Suprapubic skin (tissue), 4 donors: ENCODE results near the gene PIEZO1. TPM values are rescaled to one million over a fixed set of nuclear protein-coding genes. Genes with fewer than 3 reads are reported as not detected.
"Not testable (repeated sequence)": the region's sequence is repeated elsewhere in the genome, so short reads cannot be mapped to it uniquely, and the experiment has no call there.

Source experiments
- DNase-seq, 2 donors: peaks; one replicate each; pipeline ENCODE4 v3.0.0-alpha.2; 2019; ENCODE audit warnings: low spot score in 2 of 2
- H3K27ac ChIP-seq: fragments of 200-600 bp; sonication (generic); one replicate; pipeline ENCODE4 v1.5.1; 2019
- H3K27me3 ChIP-seq: fragments of 200-600 bp; sonication (generic); one replicate; pipeline ENCODE4 v1.5.1; 2019
- H3K36me3 ChIP-seq: fragments of 200-600 bp; sonication (generic); one replicate; pipeline ENCODE4 v1.5.1; 2019
- H3K4me1 ChIP-seq: fragments of 200-600 bp; sonication (generic); one replicate; pipeline ENCODE4 v1.5.1; 2019
- H3K4me3 ChIP-seq: fragments of 200-600 bp; sonication (generic); one replicate; pipeline ENCODE4 v1.5.1; 2019; ENCODE audit warnings: mild to moderate bottlenecking
- H3K9me3 ChIP-seq: fragments of 200-600 bp; sonication (generic); one replicate; pipeline ENCODE4 v1.5.1; 2019
- EP300 ChIP-seq: sonication (generic); formaldehyde crosslinking; IDR thresholded peaks from one replicate; pipeline ENCODE4 v1.6.1; 2017; ENCODE audit warnings: antibody characterized with exemption
- POLR2A ChIP-seq, 2 donors: fragments of 450-650 bp; IDR thresholded peaks; one replicate each; pipeline ENCODE4 v1.6.1; 2017; ENCODE audit warnings: antibody characterized with exemption in 2 of 2, mild to moderate bottlenecking in 2 of 2, moderate library complexity in 2 of 2
- POLR2AphosphoS5 ChIP-seq, 3 donors: sonication (generic); formaldehyde crosslinking; IDR thresholded peaks; one replicate each; pipeline ENCODE4 v1.6.1; 2017; ENCODE audit warnings: antibody characterized with exemption in 3 of 3
- WGBS: methylation state at CpG from one replicate; pipeline ENCODE4 v1.1.5; 2018; 5-methylcytosine and 5-hydroxymethylcytosine counted together
- total RNA-seq, 4 donors: library from RNA; depleted of rRNA; stranded (reverse); fragments of >200 nt; gene quantifications; one replicate each; pipeline ENCODE4 v1.1.0, GENCODE V29; 2016
- TF ChIP-seq, protein P1 (sequence below), 2 donors: fragments of 200-600 bp in 1 of 2; fragments of 450-650 bp in 1 of 2; sonication (generic) in 1 of 2; IDR thresholded peaks; one replicate each; pipeline ENCODE4 v1.5.1; 2016 to 2019; ENCODE audit warnings: antibody characterized with exemption in 2 of 2, mild to moderate bottlenecking in 1 of 2, moderate library complexity in 1 of 2

Gene PIEZO1
- total RNA-seq, 4 donors from 2014 or later: 185 to 269 (median 224) TPM

DNA sequence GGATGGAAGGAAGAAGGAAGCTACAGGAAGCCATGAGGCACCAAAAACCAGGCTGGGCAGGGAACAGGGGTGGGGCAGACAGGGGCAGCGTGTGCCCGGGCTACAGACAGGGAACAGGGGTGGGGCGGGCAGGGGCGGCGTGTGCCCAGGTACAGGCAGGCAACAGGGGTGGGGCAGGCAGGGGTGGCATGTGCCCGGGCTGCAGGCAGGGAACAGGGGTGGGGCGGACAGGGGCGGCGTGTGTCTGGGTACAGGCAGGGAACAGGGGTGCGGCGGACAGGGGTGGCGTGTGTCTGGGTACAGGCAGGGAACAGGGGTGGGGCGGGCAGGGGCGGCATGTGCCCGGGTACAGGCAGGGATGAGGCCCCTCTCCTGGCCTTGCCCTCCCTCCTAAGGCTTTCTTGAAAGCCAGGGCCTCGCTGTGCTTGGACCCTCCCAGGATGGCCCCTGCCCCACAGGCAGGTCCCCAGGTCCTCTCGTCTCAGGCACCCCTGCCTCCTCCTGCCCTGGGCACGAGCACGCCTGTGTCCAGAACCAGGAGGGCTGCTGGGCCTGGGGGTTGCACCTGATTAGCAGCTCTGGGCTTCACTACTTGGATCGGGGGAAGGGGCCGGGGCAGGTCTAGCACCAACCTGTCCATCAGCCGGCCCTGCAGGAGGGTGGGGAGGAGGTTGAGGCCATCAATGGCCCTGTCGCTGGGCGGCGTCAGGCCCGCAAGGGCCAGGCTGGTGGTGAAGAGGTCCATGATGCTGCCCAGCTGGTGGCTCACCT lies 41.2 kb upstream of the PIEZO1 start:
- TF ChIP-seq, protein P1, sequence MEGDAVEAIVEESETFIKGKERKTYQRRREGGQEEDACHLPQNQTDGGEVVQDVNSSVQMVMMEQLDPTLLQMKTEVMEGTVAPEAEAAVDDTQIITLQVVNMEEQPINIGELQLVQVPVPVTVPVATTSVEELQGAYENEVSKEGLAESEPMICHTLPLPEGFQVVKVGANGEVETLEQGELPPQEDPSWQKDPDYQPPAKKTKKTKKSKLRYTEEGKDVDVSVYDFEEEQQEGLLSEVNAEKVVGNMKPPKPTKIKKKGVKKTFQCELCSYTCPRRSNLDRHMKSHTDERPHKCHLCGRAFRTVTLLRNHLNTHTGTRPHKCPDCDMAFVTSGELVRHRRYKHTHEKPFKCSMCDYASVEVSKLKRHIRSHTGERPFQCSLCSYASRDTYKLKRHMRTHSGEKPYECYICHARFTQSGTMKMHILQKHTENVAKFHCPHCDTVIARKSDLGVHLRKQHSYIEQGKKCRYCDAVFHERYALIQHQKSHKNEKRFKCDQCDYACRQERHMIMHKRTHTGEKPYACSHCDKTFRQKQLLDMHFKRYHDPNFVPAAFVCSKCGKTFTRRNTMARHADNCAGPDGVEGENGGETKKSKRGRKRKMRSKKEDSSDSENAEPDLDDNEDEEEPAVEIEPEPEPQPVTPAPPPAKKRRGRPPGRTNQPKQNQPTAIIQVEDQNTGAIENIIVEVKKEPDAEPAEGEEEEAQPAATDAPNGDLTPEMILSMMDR (IDR thresholded peaks at IDR 0.05): no peak
- H3K27ac ChIP-seq: no peak overlapping the region
- peaks cover 59% of the 10 kb centered on the region for H3K36me3 ChIP-seq

DNA sequence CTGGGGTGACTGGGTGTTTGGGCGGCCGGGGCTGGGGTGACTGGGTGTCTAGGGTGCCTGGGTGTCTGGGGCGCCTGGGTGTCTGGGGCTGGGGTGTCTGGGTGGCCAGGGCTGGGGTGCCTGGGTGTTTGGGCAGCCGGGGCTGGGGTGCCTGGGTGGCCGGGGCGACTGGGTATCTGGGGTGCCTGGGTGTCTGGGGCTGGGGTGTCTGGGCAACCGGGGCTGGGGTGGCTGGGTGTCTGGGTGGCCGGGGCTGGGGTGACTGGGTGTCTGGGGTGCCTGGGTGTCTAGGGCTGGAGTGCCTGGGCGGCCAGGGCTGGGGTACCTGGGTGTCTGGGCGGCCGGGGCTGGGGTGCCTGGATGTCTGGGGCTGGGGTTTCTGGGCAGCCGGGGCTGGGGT lies 40.1 kb upstream of the PIEZO1 start:
- H3K27ac ChIP-seq: no peak overlapping the region
- no peak overlapping the region for H3K4me3 ChIP-seq
- TF ChIP-seq, protein P1 (IDR thresholded peaks at IDR 0.05): no peak
- TF ChIP-seq EP300 (no peak), POLR2AphosphoS5 (IDR thresholded peaks at IDR 0.05) (no peak), POLR2A (IDR thresholded peaks at IDR 0.05) (no peak)
- H3K9me3 ChIP-seq: no peaks in the 10 kb centered on the region
- H3K27me3 ChIP-seq: no peaks in the 10 kb centered on the region
- WGBS: 92% methylated on average over 7 of the region's 12 CpGs
- DNase-seq: no peak
- H3K36me3 ChIP-seq: peaks cover 61% of the 10 kb centered on the region
- peaks cover 13% of the 10 kb centered on the region for H3K4me1 ChIP-seq

More for the DNA sequence above, 41.2 kb upstream of the PIEZO1 start:
- no peak for DNase-seq
- H3K9me3 ChIP-seq: no peaks in the 10 kb centered on the region
- 72% methylated on average over 18 of the region's 26 CpGs for WGBS
- no peaks in the 10 kb centered on the region for H3K27me3 ChIP-seq
- no peak overlapping the region for H3K4me3 ChIP-seq
- peaks cover 13% of the 10 kb centered on the region for H3K4me1 ChIP-seq

DNA sequence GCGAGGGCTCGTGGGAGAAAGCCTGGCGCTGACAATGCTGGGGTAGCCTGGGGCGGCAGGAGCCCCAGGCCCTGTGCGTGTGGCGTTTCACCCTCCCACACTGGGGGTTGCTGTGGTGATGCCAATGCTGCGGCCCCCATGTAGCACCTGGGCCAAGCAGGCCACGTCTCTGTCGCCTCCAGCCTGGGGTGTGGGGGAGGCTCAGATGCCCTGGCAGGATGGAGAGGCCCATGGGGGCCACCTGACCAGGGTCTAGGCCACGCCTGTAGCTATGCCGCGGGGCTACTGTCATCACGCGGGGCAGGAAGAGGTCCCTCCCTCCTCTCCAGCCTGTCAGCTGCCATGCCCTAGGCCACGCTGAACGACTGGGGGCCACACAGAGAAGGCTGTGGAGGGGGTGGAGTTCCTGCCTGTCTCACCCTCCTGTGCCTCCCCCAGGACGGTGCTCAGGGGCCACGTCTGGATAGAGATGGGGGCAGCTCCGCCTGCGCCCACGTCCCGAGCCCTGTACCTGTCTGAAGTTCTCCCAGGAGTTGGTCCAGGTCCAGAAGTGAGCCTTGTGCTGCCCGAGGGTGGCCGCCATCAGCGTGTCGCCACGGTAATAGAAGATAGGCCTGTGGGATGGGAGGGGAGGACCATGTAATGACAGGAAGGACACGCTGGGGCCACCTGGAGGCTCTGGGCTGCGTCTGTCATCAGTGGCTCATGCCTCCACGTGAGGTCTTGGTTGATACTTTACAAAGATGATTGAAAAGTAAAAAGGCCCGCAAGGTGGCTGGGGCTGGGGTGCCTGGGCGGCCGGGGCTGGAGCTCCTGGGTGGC lies 39.4 kb upstream of the PIEZO1 start:
- Histone ChIP-seq H3K9me3 (no peaks in the 10 kb centered on the region), H3K4me1 (peaks cover 13% of the 10 kb centered on the region), H3K4me3 (no peak overlapping the region), H3K27me3 (no peaks in the 10 kb centered on the region), H3K36me3 (peaks cover 61% of the 10 kb centered on the region), H3K27ac (no peak overlapping the region)
- WGBS: 85% methylated on average over 22 of the region's 33 CpGs
- no peak for TF ChIP-seq POLR2AphosphoS5 (IDR thresholded peaks at IDR 0.05)
- TF ChIP-seq EP300: no peak
- TF ChIP-seq POLR2A (IDR thresholded peaks at IDR 0.05): no peak
- TF ChIP-seq, protein P1 (IDR thresholded peaks at IDR 0.05): no peak
- no peak for DNase-seq

GRCh38 chr16:88823646-88824045 lies 38.6 kb upstream of the PIEZO1 start:
- not testable (repeated sequence) for H3K9me3 ChIP-seq, DNase-seq, H3K27me3 ChIP-seq, H3K4me3 ChIP-seq, H3K27ac ChIP-seq
- WGBS: 95% methylated on average over 20 of the region's 31 CpGs
- H3K36me3 ChIP-seq: peaks cover 58% of the 10 kb centered on the region
- peaks cover 13% of the 10 kb centered on the region for H3K4me1 ChIP-seq

DNA sequence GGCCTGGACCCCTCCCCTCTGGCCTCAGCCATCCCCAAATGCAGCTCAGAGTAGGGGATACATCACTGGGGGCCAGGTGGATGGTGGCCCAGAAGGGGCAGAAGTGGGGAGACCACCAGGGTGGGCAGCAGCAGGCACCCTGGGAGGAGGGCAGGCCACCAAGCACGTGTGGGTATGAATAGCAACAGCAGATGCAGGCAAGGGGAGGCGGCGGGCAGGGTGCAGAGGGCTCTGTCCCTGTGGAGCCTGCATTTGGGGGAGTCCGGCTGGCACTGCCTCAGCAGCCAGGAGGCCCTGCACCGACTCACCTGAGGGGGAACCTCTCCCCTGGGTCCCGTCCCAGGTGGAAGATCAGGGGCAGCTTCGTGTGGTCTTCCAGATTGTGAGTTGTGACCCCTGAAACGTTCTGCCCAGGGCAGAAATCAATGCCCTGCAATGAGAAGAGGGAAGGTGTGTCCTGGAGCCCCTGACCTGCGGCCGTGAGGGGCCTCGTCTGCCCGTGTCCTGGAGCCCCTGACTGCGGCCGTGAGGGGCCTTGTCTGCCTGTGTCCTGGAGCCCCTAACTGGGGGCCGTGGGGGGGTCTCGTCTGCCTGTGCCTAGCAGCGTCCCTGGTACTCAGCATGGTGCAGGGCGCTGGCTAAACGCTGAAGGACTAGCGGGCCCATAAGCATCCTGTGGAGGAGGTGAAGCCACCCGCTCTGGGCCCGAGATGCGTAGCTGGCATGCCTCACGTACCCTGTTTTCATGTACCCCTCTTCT lies 37.4 kb upstream of the PIEZO1 start:
- peaks cover 13% of the 10 kb centered on the region for H3K4me1 ChIP-seq
- TF ChIP-seq, protein P1 (IDR thresholded peaks at IDR 0.05): no peak
- no peak for TF ChIP-seq EP300
- H3K9me3 ChIP-seq: no peaks in the 10 kb centered on the region
- no peak overlapping the region for H3K27ac ChIP-seq
- H3K27me3 ChIP-seq: no peaks in the 10 kb centered on the region
- H3K4me3 ChIP-seq: no peak overlapping the region
- WGBS: 94% methylated on average over 22 of the region's 24 CpGs
- DNase-seq: no peak
- peaks cover 49% of the 10 kb centered on the region for H3K36me3 ChIP-seq
